ENCODE results near the gene ITIH6. TPM values are rescaled to one million over a fixed set of nuclear protein-coding genes. Genes with fewer than 3 reads are reported as not detected.

Gene ITIH6
- total RNA-seq, 1 experiment from 2014 or later = not detected

- Mint-ChIP-seq H3K27ac (ENCODE audit: low read depth, unreplicated experiment) (no peak overlapping the region), H3K4me1 (ENCODE audit: insufficient read depth, unreplicated experiment) (peaks cover 6% of the 10 kb centered on the region), H3K9me3 (ENCODE audit: unreplicated experiment) (no peaks in the 10 kb centered on the region), H3K4me3 (ENCODE audit: unreplicated experiment) (no peak overlapping the region), H3K27me3 (ENCODE audit: insufficient read depth, unreplicated experiment) (peaks cover 38% of the 10 kb centered on the region), H3K36me3 (ENCODE audit: insufficient read depth, unreplicated experiment) (no peaks in the 10 kb centered on the region)
- intact Hi-C loops (cut with micrococcal nuclease) = no loop called here
- no peak for TF ChIP-seq CTCF (IDR thresholded peaks at IDR 0.05; ENCODE audit: unreplicated experiment)
- peak; percentile 42 for DNase-seq (ENCODE audit: unreplicated experiment)
- CTCF ChIA-PET = interaction anchor here (1.0 kb wide), 1 partner anchor 9 kb away, joined by 4 read pairs; no protein-coding TSS in a partner anchor
- BruUV-seq (replicated peaks) = no TSS peak
- POLR2A ChIA-PET = interaction anchor here (1.5 kb wide), 1 partner anchor 278 kb away, joined by 6 read pairs; the partner anchor contains the start of gene APEX2
These were observed 76.6 kb downstream of the ITIH6 start for GRCh38 chrX:54721424-54721823.

- CTCF ChIA-PET = interaction anchor here (0.5 kb wide), 1 partner anchor 1782 kb away, joined by 4 read pairs; no protein-coding TSS in a partner anchor
- H3K27me3 Mint-ChIP-seq (ENCODE audit: insufficient read depth, unreplicated experiment) = peaks cover 21% of the 10 kb centered on the region
- H3K9me3 Mint-ChIP-seq (ENCODE audit: unreplicated experiment) = no peaks in the 10 kb centered on the region
- H3K27ac Mint-ChIP-seq (ENCODE audit: low read depth, unreplicated experiment) = peak overlapping the region; percentile 12
- H3K36me3 Mint-ChIP-seq (ENCODE audit: insufficient read depth, unreplicated experiment) = no peaks in the 10 kb centered on the region
- DNase-seq (ENCODE audit: unreplicated experiment) = no peak
- POLR2A ChIA-PET = no interaction called here
- BruUV-seq (replicated peaks) = no TSS peak
- no peak for TF ChIP-seq CTCF (IDR thresholded peaks at IDR 0.05; ENCODE audit: unreplicated experiment)
- no peaks in the 10 kb centered on the region for H3K4me1 Mint-ChIP-seq (ENCODE audit: insufficient read depth, unreplicated experiment)
- intact Hi-C loops (cut with micrococcal nuclease) = no loop called here
- no peak overlapping the region for H3K4me3 Mint-ChIP-seq (ENCODE audit: unreplicated experiment)
These were observed 82.4 kb downstream of the ITIH6 start for GRCh38 chrX:54715621-54716020.

- no peak overlapping the region for H3K27ac Mint-ChIP-seq (ENCODE audit: low read depth, unreplicated experiment)
- no peaks in the 10 kb centered on the region for H3K9me3 Mint-ChIP-seq (ENCODE audit: unreplicated experiment)
- no peaks in the 10 kb centered on the region for H3K36me3 Mint-ChIP-seq (ENCODE audit: insufficient read depth, unreplicated experiment)
- ChIA-PET POLR2A (no interaction called here), CTCF (no interaction called here)
- intact Hi-C loops (cut with micrococcal nuclease) = no loop called here
- no peak overlapping the region for H3K4me3 Mint-ChIP-seq (ENCODE audit: unreplicated experiment)
- no peaks in the 10 kb centered on the region for H3K4me1 Mint-ChIP-seq (ENCODE audit: insufficient read depth, unreplicated experiment)
- H3K27me3 Mint-ChIP-seq (ENCODE audit: insufficient read depth, unreplicated experiment) = peaks cover 29% of the 10 kb centered on the region
- DNase-seq (ENCODE audit: unreplicated experiment) = no peak
- no TSS peak for BruUV-seq (replicated peaks)
- no peak for TF ChIP-seq CTCF (IDR thresholded peaks at IDR 0.05; ENCODE audit: unreplicated experiment)
These were observed 83.6 kb downstream of the ITIH6 start for GRCh38 chrX:54714424-54714823.

GRCh38 chrX:54711735-54712134 lies 86.3 kb downstream of the ITIH6 start:
- DNase-seq (ENCODE audit: unreplicated experiment) = no peak
- Mint-ChIP-seq H3K27ac (ENCODE audit: low read depth, unreplicated experiment) (no peak overlapping the region), H3K36me3 (ENCODE audit: insufficient read depth, unreplicated experiment) (no peaks in the 10 kb centered on the region), H3K9me3 (ENCODE audit: unreplicated experiment) (no peaks in the 10 kb centered on the region), H3K27me3 (ENCODE audit: insufficient read depth, unreplicated experiment) (peaks cover 42% of the 10 kb centered on the region), H3K4me1 (ENCODE audit: insufficient read depth, unreplicated experiment) (no peaks in the 10 kb centered on the region), H3K4me3 (ENCODE audit: unreplicated experiment) (no peak overlapping the region)
- no peak for TF ChIP-seq CTCF (IDR thresholded peaks at IDR 0.05; ENCODE audit: unreplicated experiment)
- intact Hi-C loops (cut with micrococcal nuclease) = no loop called here
- no TSS peak for BruUV-seq (replicated peaks)
- ChIA-PET POLR2A (no interaction called here), CTCF (no interaction called here)

Data from MCF 10A (cell line).